GM12891 (cell line): ENCODE measurements around the gene SPATA1. TPM values are rescaled to one million over a fixed set of nuclear protein-coding genes. Genes with fewer than 3 reads are reported as not detected.

Source experiments
- DNase-seq: peaks from one replicate; pipeline ENCODE4 v3.0.0; 2011; ENCODE audit warnings: low spot score; ENCODE audit not compliant: insufficient read length
- FAIRE-seq: peaks from 2 replicates; lab custom pipeline; 2011; peaks lifted over from hg19 to GRCh38; lab: Jason Lieb, UNC
- PAX5 ChIP-seq: IDR thresholded peaks from 2 replicates; pipeline ENCODE4 v1.6.1; 2011; ENCODE audit warnings: low read length, moderate library complexity, mild to moderate bottlenecking; ENCODE audit not compliant: insufficient read depth, severe bottlenecking
- POLR2A ChIP-seq: IDR thresholded peaks from 2 replicates; pipeline ENCODE4 v1.6.1; 2011; ENCODE audit warnings: low read depth, low read length, control low read depth
- POLR2AphosphoS5 ChIP-seq: IDR thresholded peaks from 2 replicates; pipeline ENCODE4 v1.6.1; 2011; ENCODE audit warnings: low read depth, low read length, control low read depth
- POU2F2 ChIP-seq: IDR thresholded peaks from 2 replicates; pipeline ENCODE4 v1.6.1; 2011; ENCODE audit warnings: low read depth, mild to moderate bottlenecking, control low read depth, low read length, moderate library complexity
- SPI1 ChIP-seq: IDR thresholded peaks from 2 replicates; pipeline ENCODE4 v1.6.1; 2011; ENCODE audit warnings: low read depth, low read length, control low read depth
- TAF1 ChIP-seq: IDR thresholded peaks from 2 replicates; pipeline ENCODE4 v1.6.1; 2011; ENCODE audit warnings: low read depth, low read length, control low read depth
- polyA plus RNA-seq: library from polyadenylated mRNA; unstranded; fragments of >200 nt; gene quantifications from one replicate; pipeline ENCODE4 v1.2.1, GENCODE V29; 2012; ENCODE audit warnings: low read depth, missing spikeins, inconsistent platforms; ENCODE audit not compliant: missing spikeins

The SPATA1 gene, protein sequence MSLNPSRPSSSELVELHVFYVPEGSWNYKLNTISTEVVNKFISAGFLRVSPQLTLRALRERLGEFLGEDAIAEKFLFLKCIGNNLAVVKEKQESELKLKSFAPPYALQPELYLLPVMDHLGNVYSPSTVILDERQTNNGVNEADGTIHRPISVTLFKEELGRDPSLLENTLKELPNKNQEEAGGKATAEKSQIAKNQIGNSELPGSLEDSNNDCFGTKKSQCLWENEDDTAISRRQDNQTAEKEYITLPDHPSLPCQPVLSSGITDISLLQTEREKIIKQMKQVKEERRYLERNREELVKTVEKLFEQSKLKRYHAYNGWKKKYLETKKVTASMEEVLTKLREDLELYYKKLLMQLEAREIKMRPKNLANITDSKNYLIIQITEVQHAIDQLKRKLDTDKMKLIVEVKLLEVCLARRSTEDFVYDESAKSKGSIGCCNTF
- polyA plus RNA-seq, result 1.9 TPM

DNA sequence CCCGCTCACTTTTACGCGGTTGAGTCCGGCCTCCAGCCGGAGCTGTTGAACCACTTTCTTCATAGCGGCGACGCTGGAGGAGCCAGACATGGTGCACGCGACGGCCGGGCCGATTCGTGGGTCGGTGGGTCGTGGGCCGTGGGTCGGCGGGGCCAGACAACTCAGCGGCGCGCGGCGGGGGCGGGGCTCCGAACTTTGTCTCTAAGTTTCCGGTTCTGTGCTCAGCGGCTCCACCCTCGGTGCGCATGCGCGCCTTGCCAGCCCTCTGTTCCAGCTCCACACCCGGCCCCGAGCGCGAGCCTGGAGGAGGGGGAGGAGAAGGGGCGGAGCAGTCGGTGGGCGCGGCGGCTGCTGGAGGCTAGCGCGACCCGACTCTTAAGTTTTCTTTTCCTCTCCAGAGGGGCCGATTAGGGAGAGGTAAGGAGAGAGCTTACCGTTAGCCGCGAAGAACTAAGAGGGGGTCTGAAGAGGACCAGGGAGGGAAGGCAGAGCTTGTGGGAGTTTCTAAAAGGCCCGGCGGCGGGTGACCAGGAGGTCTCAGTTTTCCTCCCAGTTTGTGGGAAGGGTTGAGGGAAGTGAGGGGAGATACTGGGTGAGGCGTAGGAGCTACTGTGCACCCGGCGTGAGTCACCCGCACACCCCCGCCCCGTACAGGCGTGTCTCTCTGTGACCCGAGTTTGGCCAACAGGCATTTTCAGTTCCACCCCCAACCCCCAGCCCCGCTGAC is at the start of gene SPATA1, which contains the start of gene GNG5:
Gene SPATA1 (plus strand): TSS at position 385 of the 727 bp plus-strand sequence. CDS start 9,974 bp downstream, outside the sequence.
Gene GNG5 (minus strand): TSS at position 580 of the 727 bp plus-strand sequence. CDS start 490 bp downstream, at position 90.
- TF ChIP-seq POLR2AphosphoS5 (peak; percentile 80; the same call in 1 of the 2 replicates), POU2F2 (0 out of 2 replicates have a peak, but pooled peaks have one; percentile 30), POLR2A (peak; percentile 74), PAX5 (peak; percentile 29), TAF1 (peak; percentile 49; the same call in 1 of the 2 replicates), SPI1 (peak; percentile 46)
- FAIRE-seq, result peak; percentile 94
- peak; percentile 83 for DNase-seq

DNA sequence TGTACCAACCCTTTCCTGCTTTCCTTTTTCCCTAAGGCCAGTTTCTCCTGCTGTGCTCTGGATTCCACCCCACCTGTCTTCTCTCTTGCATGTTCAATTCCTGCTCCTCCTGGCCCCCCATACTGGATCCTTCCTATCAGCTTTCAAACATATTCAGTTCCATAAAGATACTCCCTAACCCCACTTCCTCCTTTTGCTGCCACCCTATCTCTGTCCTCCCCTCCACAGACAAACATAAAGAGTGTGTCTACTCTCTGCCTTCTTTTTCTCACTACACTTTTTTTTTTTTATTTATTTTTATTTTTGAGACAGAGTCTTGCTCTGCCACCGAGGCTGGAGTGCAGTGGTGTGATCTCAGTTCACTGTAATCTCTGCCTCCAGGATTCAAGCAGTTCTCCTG is 44.1 kb upstream of the SPATA1 start:
- FAIRE-seq (no peak), DNase-seq (no peak)
- TF ChIP-seq SPI1 (0 out of 2 replicates have a peak, but pooled peaks have one; percentile 1), POLR2A (no peak), TAF1 (no peak), PAX5 (no peak), POLR2AphosphoS5 (no peak)

DNA sequence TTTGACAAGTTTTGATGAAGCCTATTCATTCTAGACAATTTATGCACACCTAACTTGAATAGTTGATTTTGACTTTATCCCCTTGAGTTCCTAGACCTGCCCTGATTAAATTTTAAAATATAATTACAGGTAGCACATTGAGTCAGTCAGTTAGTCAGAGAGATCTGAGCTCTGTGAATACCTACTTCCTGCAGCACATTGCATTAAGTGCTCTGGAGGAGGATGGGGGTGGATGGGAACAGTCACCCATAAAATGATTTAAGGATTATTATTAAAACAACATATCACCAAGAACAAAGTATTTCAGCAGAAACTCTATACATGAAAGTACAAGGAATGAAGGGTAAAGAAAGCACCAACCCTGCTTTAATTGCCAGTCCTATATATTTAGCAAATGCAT is 38.9 kb upstream of the SPATA1 start:
- FAIRE-seq, result no peak
- DNase-seq, result no peak
- TF ChIP-seq POLR2A, result no peak
- TF ChIP-seq POU2F2, result no peak
- no peak for TF ChIP-seq SPI1
- no peak for TF ChIP-seq TAF1
- no peak for TF ChIP-seq POLR2AphosphoS5
- no peak for TF ChIP-seq PAX5

DNA sequence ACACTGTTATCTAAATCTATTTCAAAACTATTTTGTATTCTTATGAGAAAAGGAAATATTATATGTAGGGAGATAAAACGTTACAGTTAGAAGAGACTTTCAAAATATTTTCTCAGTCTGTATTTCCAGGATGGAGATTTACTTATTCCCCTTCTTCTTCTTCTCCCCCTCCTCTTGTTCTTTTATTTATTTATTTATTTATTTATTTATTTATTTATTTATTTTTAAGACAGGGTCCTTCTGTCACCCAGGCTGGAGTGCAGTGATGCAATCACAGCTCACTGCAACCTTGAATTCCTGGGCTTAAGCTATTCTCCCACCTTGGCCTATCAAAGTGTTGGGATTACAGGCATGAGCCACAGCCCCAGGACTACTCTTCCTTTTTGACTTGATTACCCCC is 30.0 kb upstream of the SPATA1 start:
- TF ChIP-seq SPI1 (no peak), PAX5 (no peak), TAF1 (no peak), POLR2A (no peak), POU2F2 (no peak), POLR2AphosphoS5 (no peak)
- FAIRE-seq (no peak), DNase-seq (no peak)

DNA sequence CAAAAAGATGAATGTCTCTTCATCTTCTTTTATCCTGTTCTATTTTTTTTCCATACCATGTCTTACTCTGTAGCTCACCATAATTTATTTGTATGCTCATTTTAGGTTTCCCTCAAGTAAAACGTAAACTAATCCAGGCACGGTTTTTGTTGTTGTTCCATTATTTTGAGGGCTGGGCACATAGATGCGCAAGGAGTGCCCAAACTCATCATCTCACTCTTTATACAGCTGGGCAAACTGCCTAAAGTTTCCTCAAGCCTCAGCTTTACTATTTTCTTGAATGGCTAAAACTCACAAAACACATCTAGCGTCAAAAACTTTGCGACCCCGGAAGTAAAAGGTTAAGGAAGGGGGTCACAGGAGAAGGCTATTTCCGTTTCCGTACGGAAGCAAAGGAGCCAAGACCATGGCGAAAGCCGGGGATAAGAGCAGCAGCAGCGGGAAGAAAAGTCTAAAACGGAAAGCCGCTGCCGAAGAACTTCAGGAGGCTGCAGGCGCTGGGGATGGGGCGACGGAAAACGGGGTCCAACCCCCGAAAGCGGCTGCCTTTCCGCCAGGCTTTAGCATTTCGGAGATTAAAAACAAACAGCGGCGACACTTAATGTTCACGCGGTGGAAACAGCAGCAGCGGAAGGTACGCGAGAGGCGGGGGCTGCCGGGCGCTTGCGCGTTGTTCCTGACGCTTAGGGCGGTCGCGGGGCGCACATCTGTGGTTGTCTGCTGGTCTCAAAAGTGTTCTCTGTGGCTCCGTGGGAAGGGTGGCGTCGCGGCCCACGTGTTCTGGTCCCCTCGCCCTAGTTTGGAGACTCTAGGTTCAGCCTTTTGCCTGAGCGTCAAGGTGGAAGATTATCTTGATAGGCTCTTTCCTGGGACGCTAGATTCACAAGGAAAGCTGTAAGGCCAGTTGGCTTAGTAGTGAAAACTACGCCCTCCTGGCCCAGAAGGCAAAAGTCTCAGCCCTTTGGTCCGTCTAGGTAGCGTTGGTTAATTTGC is 27.0 kb upstream of the SPATA1 start, which contains the start of gene RPF1:
Gene RPF1 (plus strand): TSS at position 391 of the 993 bp plus-strand sequence. CDS start 16 bp downstream, at position 407.
- FAIRE-seq (peak; percentile 92), DNase-seq (peak; percentile 43)
- TF ChIP-seq PAX5, result no peak
- TF ChIP-seq POLR2A, result peak; percentile 88
- TF ChIP-seq POU2F2, result peak; percentile 67; the same call in 1 of the 2 replicates
- peak; percentile 89 for TF ChIP-seq POLR2AphosphoS5
- TF ChIP-seq SPI1, result no peak
- peak; percentile 90 for TF ChIP-seq TAF1

DNA sequence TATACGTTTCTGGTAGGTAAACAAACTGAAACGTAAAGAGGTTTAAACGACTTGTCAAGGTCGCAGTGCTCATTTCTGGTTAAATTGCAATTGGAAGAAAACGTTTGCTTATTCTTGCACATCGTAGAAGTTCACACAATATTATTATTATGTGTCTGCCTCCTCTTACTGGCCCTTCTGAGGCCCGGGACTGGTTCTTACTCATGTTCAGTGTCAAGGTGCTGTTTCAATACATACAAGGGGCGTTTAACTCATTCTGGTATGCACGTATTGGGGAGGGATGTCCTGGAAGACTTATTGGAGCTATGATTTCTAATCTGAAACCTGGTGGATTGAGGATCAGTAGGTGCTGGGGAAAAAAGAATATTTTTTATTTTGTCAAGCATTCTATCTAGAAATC is 26.2 kb upstream of the SPATA1 start:
- FAIRE-seq (no peak), DNase-seq (no peak)
- no peak for TF ChIP-seq POLR2AphosphoS5
- no peak for TF ChIP-seq SPI1
- TF ChIP-seq PAX5, result no peak
- no peak for TF ChIP-seq POU2F2
- TF ChIP-seq TAF1, result no peak
- no peak for TF ChIP-seq POLR2A

DNA sequence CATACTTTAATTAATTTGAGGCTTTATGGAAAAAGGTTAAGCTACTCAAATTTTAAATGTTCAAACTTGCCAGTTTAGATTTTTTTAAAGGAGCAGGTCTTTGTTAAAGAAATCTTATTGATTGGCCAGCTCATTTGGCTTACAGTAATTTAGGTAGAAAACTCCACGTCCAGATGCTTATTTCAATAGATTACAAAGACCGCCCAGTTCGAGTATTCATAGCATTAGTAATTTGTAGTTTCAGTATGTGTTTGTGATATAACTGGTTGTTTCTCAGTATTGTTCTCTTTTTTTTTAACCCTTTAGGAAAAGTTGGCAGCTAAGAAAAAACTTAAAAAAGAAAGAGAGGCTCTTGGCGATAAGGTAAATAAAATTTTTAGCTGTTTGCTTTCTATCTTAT is 25.5 kb upstream of the SPATA1 start:
- FAIRE-seq (no peak), DNase-seq (no peak)
- TF ChIP-seq POLR2AphosphoS5 (no peak), SPI1 (no peak), POLR2A (no peak), PAX5 (no peak), POU2F2 (no peak), TAF1 (no peak)

DNA sequence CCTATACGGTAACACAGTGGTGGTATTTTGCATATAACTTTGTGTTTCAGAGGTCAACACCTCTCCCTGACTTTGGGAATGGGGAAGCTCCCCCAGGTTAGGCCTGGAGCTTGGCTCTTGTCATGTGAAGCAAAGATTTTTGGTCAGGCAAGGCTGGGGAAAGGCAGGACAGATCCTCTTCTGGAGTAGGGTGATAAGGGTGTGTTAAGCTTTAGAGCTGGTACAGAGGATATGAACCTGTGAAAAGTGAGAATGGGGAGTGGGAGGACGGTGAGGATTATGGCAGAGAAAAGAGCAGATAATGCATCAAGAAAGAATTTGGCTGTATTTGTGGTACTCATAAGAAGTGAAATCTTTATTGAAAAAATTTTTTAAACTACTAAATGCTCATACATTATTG is 24.9 kb upstream of the SPATA1 start:
- TF ChIP-seq TAF1, result no peak
- no peak for TF ChIP-seq POLR2AphosphoS5
- no peak for TF ChIP-seq POU2F2
- TF ChIP-seq POLR2A, result no peak
- no peak for TF ChIP-seq PAX5
- no peak for TF ChIP-seq SPI1
- no peak for FAIRE-seq

More for the DNA sequence above, 24.9 kb upstream of the SPATA1 start:
- no peak for DNase-seq
